ENCODE data around the gene IFITM5. TPM values are rescaled to one million over a fixed set of nuclear protein-coding genes. Genes with fewer than 3 reads are reported as not detected.
"Not testable (repeated sequence)": the region's sequence is repeated elsewhere in the genome, so short reads cannot be mapped to it uniquely, and the experiment has no call there.

Gene IFITM5
- total RNA-seq (2014; rRNA removed; shearing (Covaris generic); ENCODE audit: low replicate concordance), result not detected in 2 replicates

DNA sequence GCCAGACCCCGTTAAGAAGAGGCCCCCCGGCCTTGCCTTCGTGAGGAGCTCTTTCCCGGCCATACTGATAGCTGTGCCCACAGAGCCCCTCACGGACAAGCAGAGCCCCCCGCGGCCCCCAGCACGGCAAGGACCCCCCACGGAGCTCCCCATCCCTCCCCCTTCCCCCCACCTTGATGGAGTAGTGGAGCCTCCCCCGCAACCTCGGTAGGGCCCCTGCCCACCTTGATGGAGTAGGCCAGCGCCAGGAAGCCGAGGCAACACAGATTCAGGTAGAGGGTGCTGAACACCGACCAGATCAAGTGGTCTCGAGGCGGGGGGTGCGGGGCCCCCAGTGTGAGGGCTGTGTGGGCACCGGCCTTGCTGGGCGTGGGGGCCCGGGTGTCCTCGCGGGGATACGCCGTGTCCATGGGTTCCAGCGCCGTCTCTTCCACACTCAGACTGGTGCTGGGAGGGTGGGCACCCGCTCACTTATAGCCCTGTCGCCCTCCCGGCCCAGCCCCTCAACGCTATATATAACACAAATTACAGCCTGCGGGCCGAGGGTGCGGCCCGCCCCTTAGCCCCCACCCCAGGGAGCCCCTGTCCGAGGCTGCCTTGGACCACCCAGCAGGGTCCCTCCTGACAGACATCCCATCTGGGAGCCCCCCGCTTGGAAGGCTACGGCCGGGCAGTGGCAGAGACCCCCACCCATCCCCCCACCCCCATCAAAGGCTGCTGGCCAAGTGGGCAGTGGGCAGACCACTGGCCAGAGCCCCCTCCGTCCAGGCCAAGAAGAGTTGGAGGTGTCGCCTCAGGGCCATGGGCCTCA lies at the start of gene IFITM5:
Gene IFITM5, minus strand, starts transcription at position 446 of the 811 bp plus-strand sequence. Its CDS starts 36 bp downstream, at position 410.
- Histone ChIP-seq H3K9me3 (no peaks in the 10 kb centered on the region), H3K27me3 (no peaks in the 10 kb centered on the region), H3K36me3 (no peaks in the 10 kb centered on the region), H3K4me3 (no peak within 1 kb of the TSS)
- no peak for DNase-seq

DNA sequence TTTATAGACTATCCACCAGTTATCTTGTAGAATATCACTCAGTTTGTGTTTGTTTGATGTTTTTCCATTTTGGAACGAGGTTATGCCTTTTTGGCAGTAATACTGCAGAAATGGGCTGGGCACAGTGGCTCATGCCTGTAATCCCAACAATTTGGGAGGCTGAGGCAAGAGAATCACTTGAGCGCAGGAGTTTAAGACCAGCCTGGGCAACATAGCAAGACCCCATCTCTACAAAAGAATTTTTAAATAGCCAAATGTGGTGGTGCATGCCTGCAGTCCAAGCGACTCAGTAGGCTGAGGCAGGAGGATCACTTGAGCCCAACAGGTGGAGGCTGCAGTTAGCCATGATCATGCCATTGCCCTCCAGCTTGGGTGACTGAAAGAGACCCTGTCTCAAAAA lies 47.2 kb upstream of the IFITM5 start:
- no peak for DNase-seq
- Histone ChIP-seq H3K4me3 (no peak overlapping the region), H3K36me3 (no peaks in the 10 kb centered on the region), H3K27me3 (no peaks in the 10 kb centered on the region), H3K9me3 (no peaks in the 10 kb centered on the region)

DNA sequence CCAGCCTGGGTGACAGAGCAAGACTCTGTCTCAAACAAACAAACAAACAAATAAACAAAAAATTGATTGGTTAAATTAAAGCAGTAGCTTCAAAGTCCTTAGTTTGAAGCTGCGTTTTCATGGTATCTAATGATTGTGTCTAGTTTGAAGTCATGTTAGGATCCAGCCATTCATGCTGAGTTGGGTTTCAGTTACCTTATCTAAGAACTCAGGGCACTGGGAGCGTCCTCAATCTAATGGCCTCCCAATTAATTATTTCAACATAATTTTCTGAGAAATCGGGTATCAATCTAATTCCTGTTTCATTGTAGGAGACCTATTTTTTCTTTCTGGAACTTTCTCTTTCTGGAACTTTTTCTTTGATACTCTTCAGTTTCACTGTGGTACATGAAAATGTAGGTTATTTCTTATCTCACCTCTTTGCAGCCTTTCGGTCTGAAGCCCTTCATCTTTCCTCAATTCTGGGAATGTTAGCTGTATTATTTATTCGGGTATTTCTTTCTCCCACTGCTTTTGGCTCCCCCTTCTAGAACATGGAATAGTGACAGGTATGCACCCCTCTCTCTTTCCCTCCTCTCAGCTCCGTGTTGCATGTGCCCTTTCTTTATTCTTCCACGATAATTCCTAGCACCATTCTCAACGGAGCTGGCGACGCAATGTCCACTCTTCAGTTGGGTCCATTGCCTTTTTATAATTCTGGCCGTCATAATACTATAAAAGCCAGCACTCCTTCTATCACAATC lies 45.7 kb upstream of the IFITM5 start:
- H3K4me3 ChIP-seq, result no peak overlapping the region
- no peaks in the 10 kb centered on the region for H3K36me3 ChIP-seq
- DNase-seq, result no peak
- no peaks in the 10 kb centered on the region for H3K9me3 ChIP-seq
- H3K27me3 ChIP-seq, result no peaks in the 10 kb centered on the region

DNA sequence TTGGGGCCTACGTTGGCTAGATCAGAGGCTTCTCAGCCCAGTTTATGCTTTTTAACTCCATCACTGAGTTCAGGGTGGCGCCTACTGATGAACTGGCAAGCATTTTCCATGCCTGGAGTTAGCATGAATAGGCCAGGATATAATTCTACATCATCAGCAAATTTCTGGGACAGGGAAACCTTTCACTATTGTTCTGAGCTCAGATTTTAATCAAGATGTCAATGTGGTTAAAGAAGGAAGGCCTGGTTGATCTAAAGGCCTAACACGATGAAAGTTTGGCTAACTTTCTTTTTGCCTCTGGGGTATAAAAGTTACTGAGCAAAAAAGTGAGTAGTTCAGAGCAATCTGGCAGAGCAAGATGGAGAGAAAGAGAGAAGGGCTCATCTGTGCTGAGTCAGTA lies 43.0 kb upstream of the IFITM5 start:
- no peak overlapping the region for H3K4me3 ChIP-seq
- H3K9me3 ChIP-seq, result no peaks in the 10 kb centered on the region
- no peaks in the 10 kb centered on the region for H3K36me3 ChIP-seq
- H3K27me3 ChIP-seq, result no peaks in the 10 kb centered on the region
- no peak for DNase-seq

DNA sequence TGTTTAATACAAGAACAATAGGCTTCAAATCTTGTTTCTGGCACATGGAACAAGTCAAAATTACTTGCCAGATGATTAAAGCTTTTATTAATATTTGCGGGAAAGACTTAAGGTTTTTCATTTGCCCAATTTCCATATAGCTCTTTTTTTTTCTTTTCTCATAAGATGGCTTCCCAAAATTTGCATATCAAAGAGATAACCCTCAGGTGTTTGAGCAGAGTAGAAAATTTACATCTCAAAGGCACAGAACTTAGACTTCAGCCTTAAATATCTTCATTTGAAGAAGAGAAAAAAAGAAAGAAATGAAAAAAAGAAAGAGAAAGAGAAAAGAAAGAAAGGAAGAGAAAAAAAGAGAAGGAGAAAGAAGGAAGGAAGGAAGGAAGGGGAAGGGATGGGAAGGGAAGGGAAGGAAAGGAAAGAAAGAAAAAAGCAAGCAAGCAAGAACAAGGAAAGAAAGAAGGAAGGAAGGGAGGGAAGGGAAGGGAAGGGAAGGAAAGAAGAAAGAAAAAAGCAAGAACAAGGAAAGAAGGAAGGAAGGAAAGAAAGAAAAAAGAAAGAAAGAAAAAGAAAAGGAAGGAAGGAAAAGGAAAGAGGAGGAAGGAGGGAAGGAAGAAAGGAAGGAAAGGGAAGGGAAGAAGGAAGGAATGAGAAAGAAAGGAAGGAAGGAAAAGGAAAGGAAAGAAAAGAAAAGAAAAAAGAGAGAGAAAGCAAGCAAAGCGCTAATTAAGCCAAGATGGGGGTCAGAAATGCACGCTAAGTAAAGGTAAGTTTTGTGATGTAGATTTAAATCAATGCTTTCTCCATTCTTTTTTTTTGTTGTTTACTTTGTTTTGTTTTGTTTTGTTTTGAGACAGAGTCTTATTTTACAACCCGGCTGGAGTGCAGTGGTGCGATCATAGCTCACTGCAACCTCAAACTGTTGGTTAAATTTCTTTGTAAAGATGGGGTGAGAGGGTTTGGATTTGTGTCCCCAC lies 41.5 kb upstream of the IFITM5 start:
- Histone ChIP-seq H3K9me3 (no peaks in the 10 kb centered on the region), H3K4me3 (no peak overlapping the region), H3K27me3 (no peaks in the 10 kb centered on the region), H3K36me3 (no peaks in the 10 kb centered on the region)
- no peak for DNase-seq

DNA sequence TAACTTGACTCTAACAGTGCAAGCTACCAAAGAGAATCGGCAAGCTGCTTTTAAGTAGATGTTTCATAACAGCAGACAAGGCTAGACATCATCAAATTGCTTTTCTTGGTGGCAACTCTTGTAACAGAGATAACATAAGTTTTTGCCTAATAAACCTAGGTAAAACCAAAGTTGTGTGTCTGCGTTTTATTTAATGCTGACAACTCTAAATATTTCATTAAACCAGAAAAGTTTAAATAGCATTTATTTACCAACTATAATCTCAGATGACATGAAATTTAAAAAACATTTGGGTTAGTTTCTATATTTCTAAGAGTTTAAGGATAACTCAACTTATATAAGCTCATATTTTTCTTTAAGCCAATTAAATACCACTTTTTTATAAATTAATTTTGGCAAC lies 40.6 kb upstream of the IFITM5 start:
- Histone ChIP-seq H3K9me3 (no peaks in the 10 kb centered on the region), H3K36me3 (no peaks in the 10 kb centered on the region), H3K4me3 (no peak overlapping the region), H3K27me3 (no peaks in the 10 kb centered on the region)
- no peak for DNase-seq

DNA sequence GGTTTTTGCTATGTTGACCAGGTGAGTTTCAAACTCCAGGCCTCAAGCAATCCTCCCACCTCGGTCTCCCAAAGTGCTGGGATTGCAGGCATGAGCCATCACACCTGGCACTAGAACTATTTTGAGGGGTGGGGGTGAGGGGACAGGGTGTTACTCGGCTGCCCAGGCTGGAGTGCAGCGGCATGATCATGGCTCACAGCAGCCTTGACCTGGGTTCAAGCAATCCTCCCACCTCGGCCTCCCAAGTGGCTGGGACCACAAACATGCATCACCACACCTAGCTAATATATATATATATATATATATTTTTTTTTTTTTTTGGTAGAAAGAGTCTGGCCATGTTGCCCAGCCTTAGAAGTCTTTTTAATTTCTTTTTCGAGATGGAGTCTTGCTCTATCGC lies 38.4 kb upstream of the IFITM5 start:
- Histone ChIP-seq H3K27me3 (no peaks in the 10 kb centered on the region), H3K9me3 (no peaks in the 10 kb centered on the region), H3K36me3 (no peaks in the 10 kb centered on the region), H3K4me3 (no peak overlapping the region)
- DNase-seq, result no peak

DNA sequence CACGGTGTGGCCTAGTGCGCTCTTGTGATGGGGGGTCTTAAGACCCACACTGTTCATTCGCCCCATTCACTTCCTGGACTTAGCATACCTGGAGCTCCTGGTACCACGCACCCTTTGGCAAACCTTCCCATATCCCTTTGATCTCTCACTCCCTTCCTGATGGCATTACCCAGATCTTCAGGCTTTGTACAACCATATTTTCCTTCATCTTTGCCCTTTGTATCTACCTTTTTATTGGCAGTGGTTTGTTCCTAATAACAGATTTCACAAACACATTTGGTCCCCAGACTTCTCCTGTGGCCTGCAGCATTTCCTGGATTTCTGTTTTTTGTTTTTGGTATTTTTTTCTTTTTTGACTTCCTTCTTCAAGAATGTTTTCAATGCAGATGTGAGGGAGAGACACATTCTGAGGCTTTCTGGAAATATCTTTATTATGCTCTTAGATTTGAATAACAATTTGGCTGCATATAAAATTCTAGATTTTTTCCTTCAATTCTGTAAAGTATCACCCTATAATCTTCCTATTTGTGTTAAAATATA lies 37.4 kb upstream of the IFITM5 start:
- Histone ChIP-seq H3K9me3 (peaks cover 2% of the 10 kb centered on the region), H3K36me3 (no peaks in the 10 kb centered on the region), H3K27me3 (no peaks in the 10 kb centered on the region), H3K4me3 (no peak overlapping the region)
- DNase-seq, result no peak

DNA sequence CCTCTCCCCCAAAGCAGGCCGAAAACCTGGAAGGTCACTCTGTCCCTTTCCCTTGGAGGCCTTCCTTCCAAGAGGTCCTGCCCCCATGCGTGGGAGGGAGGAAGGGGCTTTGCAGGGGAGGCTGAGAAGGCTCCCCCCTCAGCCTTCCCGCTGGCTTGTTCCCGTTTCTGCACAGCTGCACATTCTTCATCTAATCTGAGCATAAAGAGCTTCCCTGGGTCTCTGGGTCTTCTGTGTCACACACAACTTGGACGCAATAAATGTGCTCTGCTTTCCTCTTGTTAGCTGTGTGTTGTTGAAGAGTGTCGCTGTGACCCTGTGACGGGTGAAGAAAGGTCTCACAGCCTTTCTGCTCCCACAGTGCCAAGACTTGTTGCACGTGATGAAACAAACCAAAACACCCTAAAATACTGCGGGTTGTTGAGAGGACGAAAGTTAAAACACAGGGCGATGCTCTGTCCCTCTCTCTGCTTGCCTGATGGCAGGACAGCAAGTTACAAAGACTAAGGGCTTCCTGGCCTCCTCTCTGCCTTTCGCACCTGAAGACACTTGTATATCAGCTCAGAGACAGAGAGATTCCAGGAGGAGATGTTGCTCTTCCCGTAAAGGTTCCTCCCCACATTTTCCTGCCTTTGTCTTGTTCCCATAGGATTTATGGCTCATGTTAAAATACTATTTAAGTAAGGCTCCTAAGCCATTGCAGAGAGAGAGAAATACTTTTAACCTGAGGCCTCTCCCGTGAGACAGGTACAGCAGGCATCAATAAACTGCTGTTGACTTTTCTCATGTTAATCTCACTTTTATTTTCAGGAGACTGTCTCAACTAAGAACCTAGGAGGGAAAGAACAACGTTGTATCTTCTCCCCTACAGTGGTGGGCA lies 36.7 kb upstream of the IFITM5 start:
- no peaks in the 10 kb centered on the region for H3K36me3 ChIP-seq
- no peak overlapping the region for H3K4me3 ChIP-seq
- no peaks in the 10 kb centered on the region for H3K27me3 ChIP-seq
- no peak for DNase-seq
- H3K9me3 ChIP-seq, result peaks cover 6% of the 10 kb centered on the region

DNA sequence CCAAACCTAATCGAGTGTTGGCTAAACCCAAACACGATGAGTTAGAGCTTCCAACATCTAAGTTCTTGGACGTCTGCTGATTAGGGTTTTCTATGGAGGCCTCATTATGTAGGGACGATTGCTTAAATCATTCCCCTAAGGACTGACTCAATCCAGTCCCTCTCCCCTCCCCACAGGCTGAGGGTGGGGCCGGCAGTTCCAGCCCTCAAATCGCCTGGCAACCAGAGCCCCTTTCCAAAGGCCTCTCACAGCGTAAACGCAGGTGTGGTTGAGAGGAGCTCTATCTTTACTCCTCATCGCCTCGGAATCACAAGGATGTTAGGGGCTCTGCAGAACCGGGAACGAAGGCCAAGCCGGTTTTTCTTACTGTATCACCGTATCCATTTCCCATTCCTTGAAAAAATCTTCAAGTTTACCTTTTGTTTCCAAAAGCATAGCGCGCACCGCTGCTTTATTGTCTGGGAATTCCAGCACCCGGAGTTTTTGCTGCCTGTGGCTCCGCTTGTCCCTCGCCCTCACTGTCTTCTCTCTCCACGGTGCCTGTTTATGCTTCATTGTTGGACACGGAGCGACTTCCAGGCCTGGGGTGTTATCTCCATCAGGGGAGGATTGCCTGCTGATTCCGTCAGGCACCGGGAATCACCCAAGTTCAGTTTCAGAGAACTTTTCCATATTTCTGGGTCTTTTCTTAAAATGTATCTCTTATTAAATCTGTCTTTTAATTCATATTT lies 35.1 kb upstream of the IFITM5 start:
- Histone ChIP-seq H3K36me3 (no peaks in the 10 kb centered on the region), H3K4me3 (no peak overlapping the region), H3K27me3 (no peaks in the 10 kb centered on the region), H3K9me3 (peaks cover 6% of the 10 kb centered on the region)
- DNase-seq, result no peak

DNA sequence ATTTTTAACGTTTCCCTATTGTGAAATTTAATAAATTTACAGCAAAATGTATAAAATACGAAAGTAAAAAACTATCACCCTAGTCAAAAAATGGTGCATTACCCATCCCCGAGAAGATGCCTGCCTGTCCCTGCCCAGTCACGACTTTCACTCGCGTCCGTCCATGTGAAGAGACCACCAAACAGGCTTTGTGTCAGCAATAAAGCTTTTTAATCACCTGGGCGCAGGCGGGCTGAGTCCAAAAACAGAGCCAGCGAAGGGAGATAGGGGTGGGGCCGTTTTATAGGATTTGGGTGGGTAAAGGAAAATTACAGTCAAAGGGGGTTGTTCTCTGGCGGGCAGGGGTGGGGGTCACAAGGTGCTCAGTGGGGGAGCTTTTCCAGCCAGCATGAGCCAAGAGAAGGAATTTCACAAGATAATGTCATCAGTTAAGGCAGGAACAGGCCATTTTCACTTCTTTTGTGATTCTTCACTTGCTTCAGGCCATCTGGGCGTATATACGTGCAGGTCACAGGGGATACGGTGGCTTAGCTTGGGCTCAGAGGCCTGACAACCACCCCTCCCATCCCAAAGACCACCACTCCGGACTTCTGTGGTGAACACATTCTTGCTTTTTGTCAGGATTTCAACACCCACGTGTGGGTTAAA lies 34.4 kb upstream of the IFITM5 start:
- not testable (repeated sequence) for H3K9me3 ChIP-seq, DNase-seq, H3K27me3 ChIP-seq, H3K4me3 ChIP-seq, H3K36me3 ChIP-seq

DNA sequence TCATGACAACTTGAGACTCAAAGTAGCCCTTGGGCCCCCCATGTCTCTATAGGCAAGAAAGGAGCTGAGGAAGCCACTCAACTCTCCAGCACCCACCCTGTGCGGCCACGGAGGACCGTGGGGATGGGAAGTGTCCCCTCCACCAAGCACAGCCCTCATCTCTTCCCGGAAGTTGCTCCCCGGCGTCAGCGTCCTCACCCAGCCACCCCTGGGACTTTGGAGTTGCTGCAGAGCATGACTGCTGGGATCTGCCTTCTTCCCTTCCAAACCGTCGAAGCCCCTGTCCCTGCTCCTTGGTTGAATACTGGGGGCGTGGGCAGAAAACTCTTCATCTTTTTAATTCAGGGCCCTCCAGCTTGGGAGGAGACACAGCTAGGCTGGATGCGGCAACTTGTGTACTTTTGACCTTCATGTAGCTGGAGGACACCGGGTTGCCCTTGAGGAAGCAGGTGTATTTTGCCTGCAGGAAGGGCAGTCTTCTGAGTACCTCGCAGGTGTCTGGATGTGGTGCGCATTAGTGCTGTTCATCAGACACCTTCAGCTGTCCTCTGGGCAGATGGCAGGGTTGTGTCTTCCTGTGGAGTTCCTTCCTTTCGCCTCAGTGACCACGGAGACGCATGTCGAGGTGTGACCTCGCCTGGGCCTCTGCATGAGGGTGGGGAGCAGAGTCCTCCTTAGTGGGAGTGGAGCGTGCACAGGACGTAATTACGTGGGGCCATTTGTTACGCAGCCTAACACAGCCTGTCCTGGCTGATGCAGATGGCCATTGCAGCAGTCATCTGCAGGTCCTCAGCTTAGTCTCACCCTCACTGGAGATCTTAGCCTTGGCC lies 33.5 kb upstream of the IFITM5 start:
- Histone ChIP-seq H3K36me3 (no peaks in the 10 kb centered on the region), H3K9me3 (peaks cover 6% of the 10 kb centered on the region)
- DNase-seq, result no peak

DNA sequence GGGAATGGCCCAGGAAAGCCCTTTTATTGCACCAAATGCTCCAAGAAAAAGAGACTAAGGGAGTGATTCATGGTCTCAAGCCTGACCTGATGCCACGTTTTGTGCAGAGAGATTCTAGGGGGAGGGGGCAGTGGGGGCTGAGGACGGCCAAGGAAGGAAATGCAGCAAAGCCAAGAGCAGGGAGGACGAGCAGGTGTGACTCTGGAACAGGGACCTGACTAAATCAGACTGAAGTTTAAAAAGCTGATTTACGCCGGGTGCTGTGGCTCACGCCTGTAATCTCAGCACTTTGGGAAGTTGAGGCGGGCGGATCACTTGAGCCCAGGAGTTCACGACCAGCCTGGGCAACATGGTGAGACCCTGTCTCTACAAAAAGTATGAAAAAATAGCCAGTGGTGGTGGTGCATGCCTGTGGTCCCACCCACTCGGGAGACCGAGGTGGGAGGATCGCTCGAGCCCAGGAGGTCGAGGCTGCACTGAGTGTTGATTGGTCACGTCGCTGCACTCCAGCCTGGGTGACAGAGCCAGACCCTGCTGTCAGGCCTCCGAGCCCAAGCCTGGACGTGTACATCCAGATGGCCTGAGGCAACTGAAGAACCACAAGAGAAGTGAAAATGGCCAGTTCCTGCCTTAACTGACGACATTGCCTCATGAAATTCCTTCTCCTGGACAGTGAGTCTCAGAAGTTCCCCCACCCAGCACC lies 32.2 kb upstream of the IFITM5 start:
- DNase-seq, result no peak
- no peak overlapping the region for H3K4me3 ChIP-seq
- H3K9me3 ChIP-seq, result peaks cover 6% of the 10 kb centered on the region
- no peaks in the 10 kb centered on the region for H3K27me3 ChIP-seq
- H3K36me3 ChIP-seq, result no peaks in the 10 kb centered on the region

More for the DNA sequence above, 33.5 kb upstream of the IFITM5 start:
- Histone ChIP-seq H3K4me3 (no peak overlapping the region), H3K27me3 (no peaks in the 10 kb centered on the region)

Data from MG63 (cell line).